ENCODE results near the gene SIRT5.

SIRT5 gene

DNA sequence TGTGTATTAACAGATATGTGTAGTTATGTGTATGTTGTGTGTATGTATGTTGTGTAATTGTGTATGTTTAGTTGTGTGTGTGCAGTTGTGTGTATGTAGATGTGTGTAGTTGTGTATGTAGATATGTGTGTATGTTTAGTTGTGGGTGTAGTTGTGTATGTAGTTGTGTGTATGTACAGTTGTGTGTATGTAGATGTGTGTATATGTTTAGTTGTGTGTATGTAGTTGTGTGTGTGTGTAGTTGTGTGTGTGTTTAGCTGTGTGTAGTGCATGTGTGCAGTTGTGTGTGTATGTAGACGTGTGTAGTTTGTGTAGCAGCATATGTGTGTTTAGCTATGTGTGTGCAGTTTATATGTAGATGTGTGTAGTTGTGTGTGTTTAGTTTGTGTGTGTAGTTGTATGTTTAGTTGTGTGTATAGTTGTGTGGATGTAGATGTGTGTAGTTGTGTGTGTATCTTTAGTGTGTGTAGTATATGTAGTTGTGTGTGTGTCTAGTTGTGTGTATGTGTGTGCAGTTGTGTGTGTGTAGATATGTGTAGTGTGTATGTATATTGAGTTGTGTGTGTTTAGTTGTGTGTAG is 16.3 kb downstream of the SIRT5 start:
- DNase-seq = no peak

GRCh38 chr6:13591205-13591921 is 17.0 kb downstream of the SIRT5 start:
- no peak for DNase-seq

DNA sequence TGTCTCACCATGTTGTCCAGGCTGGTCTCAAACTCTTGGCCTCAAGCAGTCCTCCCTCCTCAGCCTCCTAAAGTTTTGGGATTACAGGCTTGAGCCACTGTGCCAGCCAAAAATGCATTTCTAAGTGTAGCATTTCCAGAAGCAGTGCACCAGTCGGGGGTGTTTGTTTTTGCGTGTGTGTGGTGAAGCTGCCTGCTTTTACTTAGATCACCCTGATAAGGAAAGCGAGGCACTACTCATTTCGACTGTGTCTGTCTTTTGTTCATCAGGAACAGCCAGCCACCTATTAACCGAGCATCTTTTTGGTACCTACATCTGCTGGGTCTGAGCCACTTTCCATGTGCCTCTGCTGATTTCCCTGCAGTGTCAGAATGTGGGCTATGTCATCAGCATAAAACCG is 18.7 kb downstream of the SIRT5 start:
- DNase-seq = no peak

DNA sequence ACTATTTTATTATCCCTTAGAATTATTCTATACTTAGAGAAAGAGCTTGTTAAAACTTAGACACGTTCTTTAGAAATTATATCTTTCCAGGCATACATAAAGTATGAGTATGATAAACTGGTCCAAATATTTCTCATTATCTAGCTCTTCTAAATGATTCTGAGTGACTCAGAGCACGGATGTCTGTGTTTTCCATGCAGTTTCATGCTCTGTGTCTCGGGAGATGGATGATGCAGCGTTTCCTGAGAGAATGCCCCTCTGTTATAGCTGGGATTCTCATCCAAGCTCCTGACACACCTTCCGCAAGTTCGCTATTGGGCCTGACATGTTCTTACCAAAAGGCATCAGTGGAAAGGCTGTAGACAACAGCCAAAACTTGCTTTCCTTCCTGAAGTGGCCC is 19.3 kb downstream of the SIRT5 start:
- no peak for DNase-seq

GRCh38 chr6:13597073-13597472 is 22.7 kb downstream of the SIRT5 start:
- DNase-seq = no peak

DNA sequence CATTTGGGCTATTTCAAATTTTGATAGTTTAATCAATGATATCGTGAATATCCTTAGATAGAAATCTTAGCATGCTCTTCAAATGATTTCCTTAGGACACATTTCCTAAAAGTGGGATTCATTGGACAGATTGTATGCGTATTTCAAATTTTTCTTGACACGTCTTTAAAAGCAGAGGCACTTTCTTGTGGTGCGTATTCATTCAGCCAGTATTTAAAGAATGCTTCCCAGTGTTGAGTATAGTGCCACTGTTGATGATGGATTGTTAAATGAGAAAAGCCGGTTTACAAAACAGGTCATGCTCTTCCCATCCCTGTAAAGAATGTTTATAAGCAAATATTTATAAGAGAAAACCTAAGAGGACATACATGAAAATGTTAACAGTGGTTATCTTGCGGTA is 25.6 kb downstream of the SIRT5 start:
- DNase-seq = no peak

- DNase-seq = no peak
Observed at GRCh38 chr6:13604135-13604534, 29.7 kb downstream of the SIRT5 start.

DNA sequence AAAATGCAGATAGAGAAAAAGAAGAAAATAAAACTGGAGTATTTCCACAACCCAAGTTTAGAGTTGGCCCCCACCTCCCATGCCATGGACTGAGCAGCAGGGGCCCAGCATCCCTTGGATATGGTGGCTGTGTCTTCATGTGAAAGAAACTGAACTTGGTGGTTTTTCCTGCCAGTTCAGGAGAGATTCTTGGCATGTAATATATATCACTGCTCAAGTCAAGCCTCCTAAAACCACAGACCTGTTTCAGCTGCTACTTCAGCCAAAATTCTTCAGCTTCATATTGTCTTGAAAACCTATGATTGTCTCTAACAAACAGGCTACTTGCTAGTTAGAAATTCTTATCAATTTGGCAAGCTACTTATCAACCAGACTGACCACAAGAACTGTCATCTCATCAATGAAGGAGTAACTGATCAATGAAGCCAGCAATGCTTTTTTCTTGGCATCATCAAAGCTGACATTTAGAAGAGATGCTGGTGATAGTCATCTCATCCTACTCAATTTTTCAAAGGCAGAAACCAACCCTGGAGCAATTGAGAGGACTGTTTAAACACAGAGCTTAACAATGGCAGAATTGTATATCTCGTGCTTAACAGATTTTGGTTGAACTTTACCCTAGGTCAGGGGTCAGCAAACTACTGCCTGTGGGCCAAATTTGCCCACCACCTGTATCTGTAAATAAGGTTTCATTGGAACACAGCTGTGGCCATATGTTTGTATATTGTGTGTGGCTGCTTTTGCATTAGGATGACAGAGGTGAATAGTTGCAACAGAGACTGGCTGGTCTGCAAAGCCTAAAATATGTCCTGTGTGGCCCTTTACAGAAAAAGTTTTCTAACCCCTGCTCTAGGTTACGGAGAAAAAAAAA is 30.4 kb downstream of the SIRT5 start:
- DNase-seq = no peak

DNA sequence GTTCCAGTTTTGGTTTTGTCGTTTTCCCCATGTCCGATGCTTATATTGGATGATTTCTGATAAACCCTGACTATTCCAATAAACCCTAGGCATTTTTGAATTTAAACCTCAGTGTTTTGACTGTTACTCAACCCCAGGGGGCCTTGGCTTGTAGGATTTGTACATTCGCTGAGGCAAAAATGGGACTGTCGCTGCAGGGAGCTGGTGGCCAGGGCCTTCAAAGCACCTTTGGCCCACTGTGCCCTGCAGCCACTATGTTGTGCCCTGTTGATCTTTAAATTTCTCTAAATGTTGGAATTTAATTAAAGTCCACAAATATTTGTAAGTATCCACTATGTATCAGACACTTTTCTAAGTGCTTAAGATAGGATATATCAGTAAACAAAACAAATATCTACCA is 31.2 kb downstream of the SIRT5 start:
- no peak for DNase-seq

DNA sequence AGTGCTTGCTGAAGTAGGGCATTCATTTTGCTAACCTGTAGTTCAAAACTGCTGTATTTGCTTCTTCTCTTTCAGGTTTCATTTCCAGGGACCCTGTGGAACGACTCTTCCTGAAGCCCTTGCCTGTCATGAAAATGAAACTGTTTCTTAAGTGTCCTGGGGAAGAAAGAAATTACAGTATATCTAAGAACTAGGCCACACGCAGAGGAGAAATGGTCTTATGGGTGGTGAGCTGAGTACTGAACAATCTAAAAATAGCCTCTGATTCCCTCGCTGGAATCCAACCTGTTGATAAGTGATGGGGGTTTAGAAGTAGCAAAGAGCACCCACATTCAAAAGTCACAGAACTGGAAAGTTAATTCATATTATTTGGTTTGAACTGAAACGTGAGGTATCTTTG is 37.3 kb downstream of the SIRT5 start:
- no peak for DNase-seq

GRCh38 chr6:13613029-13613594 is 38.7 kb downstream of the SIRT5 start:
- no peak for DNase-seq

GRCh38 chr6:13614126-13614925 is 39.9 kb downstream of the SIRT5 start:
- peak in 1 of 2 experiments; percentile 37 for DNase-seq

GRCh38 chr6:13614926-13615791 is 40.8 kb downstream of the SIRT5 start, which contains the start of gene NOL7:
Gene NOL7, plus strand, starts transcription at chr6:13615335. Its CDS starts 24 bp downstream, at chr6:13615359.
- peak; percentile 98 to 99 for DNase-seq

DNA sequence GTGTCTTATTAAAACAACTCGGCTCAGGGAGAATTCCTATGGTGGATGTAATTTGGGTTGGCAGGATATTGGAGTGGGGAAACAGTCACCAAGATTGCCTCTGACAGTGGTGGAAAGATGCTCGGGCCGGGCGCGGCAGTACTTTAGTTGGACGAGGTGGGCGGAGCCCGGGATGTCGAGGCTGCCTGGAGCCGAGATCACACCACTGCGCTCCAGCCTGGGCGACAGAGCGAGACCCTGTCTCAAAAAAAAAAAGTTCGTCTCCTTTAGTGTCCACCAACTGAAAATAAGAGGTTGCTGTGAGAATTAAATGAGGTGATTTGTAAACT is 41.4 kb downstream of the SIRT5 start:
- DNase-seq = peak; percentile 55 to 69

- DNase-seq = no peak
Observed at GRCh38 chr6:13617066-13617465, 42.7 kb downstream of the SIRT5 start.

GRCh38 chr6:13624871-13625288 is 50.5 kb downstream of the SIRT5 start:
- DNase-seq = no peak

DNA sequence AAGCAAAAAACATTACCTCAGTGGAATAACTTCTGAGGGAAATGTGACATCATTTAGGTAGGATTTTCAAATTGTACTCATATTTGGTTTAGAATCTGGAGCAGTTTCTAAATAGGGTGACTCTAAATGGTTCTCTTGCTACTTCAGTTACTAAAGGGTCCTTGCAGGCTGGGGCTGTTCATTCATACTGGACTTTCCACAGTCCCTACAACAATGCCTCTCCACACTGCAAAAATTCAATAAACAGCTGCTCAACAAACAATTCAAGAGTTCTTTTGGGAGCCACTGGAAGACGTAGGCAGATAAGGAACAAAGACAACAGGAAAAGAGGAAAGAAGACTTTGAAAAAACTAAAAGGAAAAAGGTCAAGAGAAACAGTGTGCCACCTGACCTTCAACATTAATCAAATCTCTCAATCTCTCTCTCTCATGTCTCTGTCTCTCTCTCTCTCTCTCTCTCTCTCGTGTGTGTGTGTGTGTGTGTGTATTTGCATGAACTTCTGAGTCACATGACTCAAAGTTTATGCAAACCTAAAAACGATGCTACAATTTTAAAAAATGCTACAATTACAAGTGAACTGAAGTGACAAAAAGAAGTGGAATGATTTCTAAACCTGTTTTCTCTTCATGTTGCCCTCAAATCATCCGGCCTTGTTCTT is 55.2 kb downstream of the SIRT5 start:
- DNase-seq = no peak

GRCh38 chr6:13630499-13630898 is 56.1 kb downstream of the SIRT5 start:
- DNase-seq = no peak

DNA sequence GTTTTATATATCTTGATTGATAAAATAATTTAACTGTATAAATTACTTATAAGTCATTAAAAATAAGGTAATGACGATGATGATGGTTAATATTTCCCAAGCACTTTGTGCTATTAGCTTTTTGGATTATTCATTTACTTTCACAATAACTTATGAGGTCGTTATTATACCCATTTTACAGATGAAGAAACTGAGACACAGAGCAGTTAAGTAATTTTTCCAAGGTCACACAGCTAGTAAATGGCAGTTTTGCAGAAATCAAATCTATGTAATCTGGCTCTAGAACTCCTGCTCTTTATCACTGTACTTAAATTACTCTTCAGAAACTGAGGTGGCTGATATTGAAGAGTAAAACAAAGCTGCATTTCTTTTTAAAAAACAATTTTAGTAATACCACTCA is 58.9 kb downstream of the SIRT5 start:
- DNase-seq = no peak

DNA sequence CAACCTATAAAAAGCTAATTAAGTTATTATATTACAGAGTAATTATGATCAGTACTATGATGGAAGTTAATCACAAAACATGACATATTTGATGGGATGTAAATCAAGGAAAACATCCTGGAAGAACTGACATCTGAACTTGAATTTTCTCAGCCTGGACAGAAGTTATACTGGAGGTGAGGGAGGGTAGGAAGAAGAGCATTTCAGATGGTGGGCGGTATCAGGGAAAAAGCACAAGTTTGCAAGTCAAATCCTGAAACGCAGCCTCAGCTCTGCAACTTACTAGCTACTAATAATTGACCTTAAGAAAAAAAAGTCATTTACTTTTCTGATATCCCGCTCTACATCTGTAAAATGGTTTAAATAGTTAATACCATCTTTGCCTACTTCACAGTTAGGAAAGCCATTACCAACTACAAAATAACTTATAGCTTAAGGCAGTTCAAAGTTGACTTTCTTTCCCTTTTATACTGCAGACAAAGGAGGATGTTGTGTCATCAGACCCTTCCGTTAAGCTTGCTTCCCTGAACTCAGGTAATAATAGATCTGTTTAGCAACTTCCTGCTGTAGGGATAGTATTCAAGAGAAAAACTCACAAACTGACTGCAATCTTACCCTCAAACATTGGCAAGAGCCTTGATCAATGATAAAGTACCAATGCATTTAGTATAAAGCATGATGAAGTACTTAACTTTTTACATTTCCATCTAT is 61.7 kb downstream of the SIRT5 start:
- DNase-seq = no peak

Measured in activated T-cell treated with anti-CD3 and anti-CD28 coated beads, Interleukin-2, amount 50 U/mL, for 48 hours (primary cell).